NB4 (cell line): Measurements from ENCODE around the gene LYPD5.
A peak's percentile ranks its signal among the peaks of the same experiment; 100 is the strongest.

Source experiments
- DNase-seq: peaks from one replicate; pipeline ENCODE4 v3.0.0; 2010; ENCODE audit warnings: low read depth
- H3K4me3 ChIP-seq: one replicate; pipeline ENCODE4 v1.5.1; 2011; ENCODE audit warnings: mild to moderate bottlenecking, low read depth, low read length, moderate library complexity
- CTCF ChIP-seq: IDR thresholded peaks from one replicate; pipeline ENCODE4 v1.5.1; 2012; ENCODE audit warnings: low read depth, low read length
- MAX ChIP-seq: IDR thresholded peaks from 2 replicates; pipeline ENCODE4 v1.6.1; 2011; ENCODE audit warnings: low read depth, low read length
- MYC ChIP-seq: IDR thresholded peaks from 2 replicates; pipeline ENCODE4 v1.6.1; 2011; ENCODE audit warnings: low read depth, low read length
- POLR2A ChIP-seq: IDR thresholded peaks from 2 replicates; pipeline ENCODE4 v1.6.1; 2011; ENCODE audit warnings: mild to moderate bottlenecking; ENCODE audit not compliant: insufficient read length; ENCODE audit errors: extremely low read depth

LYPD5 gene

GRCh38 chr19:43763473-43763939 lies 38.7 kb downstream of the LYPD5 start:
- no peak for DNase-seq
- no peak overlapping the region for H3K4me3 ChIP-seq
- TF ChIP-seq MAX (no peak), MYC (no peak), CTCF (no peak), POLR2A (no peak)

- TF ChIP-seq POLR2A = no peak
- no peak for TF ChIP-seq CTCF
- TF ChIP-seq MAX = no peak
- no peak for TF ChIP-seq MYC
- H3K4me3 ChIP-seq = no peak overlapping the region
- DNase-seq = no peak
These were observed 39.4 kb downstream of the LYPD5 start for GRCh38 chr19:43762814-43763213.

GRCh38 chr19:43760941-43761340 lies 41.3 kb downstream of the LYPD5 start:
- DNase-seq = no peak
- TF ChIP-seq CTCF (no peak), POLR2A (no peak), MYC (no peak), MAX (no peak)
- no peak overlapping the region for H3K4me3 ChIP-seq

- no peak for TF ChIP-seq CTCF
- TF ChIP-seq MAX = no peak
- no peak for TF ChIP-seq POLR2A
- no peak for TF ChIP-seq MYC
- no peak overlapping the region for H3K4me3 ChIP-seq
- DNase-seq = no peak
These were observed 42.7 kb downstream of the LYPD5 start for GRCh38 chr19:43759515-43759914.

GRCh38 chr19:43755256-43755801 lies 46.9 kb downstream of the LYPD5 start:
- peak overlapping the region; percentile 88 for H3K4me3 ChIP-seq
- peak; percentile 81 for DNase-seq
- TF ChIP-seq CTCF = no peak
- peak; percentile 13 for TF ChIP-seq POLR2A
- TF ChIP-seq MYC = peak; percentile 53; the same call in 1 of the 2 replicates
- peak; percentile 96 for TF ChIP-seq MAX
